K562 (cell line): ENCODE measurements around the gene DNAJC2. TPM values are rescaled to one million over a fixed set of nuclear protein-coding genes. Genes with fewer than 3 reads are reported as not detected.

ENCODE experiments used
- ARID3B ChIP-seq: fragments of 250-450 bp; sonication (Bioruptor Pico); IDR thresholded peaks from 2 replicates; pipeline ENCODE4 v1.4.0; 2020; ENCODE audit warnings: borderline replicate concordance
- ATF2 ChIP-seq: sonication (generic); formaldehyde crosslinking; IDR thresholded peaks from 2 replicates; pipeline ENCODE4 v1.8.1; 2022; ENCODE audit warnings: missing genetic modification reagents
- BCOR ChIP-seq: fragments of 450-650 bp; IDR thresholded peaks from 2 replicates; pipeline ENCODE4 v1.6.1; 2016
- FIP1L1 ChIP-seq: fragments of 200-400 bp; formaldehyde crosslinking; IDR thresholded peaks from 2 replicates; pipeline ENCODE4 v1.6.1; 2018; ENCODE audit warnings: mild to moderate bottlenecking, low read depth, low read length; ENCODE audit not compliant: poor library complexity, severe bottlenecking
- HDAC1 ChIP-seq, 2 experiments: fragments of 450-650 bp; IDR thresholded peaks; 2 replicates each; pipeline ENCODE4 v1.6.1; 2016 to 2017; ENCODE audit warnings: inconsistent platforms in 1 of 2, mild to moderate bottlenecking in 1 of 2, moderate library complexity in 1 of 2
- HMG20B ChIP-seq: fragments of 250-450 bp; sonication (Bioruptor Pico); IDR thresholded peaks from 2 replicates; pipeline ENCODE4 v1.5.0; 2021; ENCODE audit warnings: mild to moderate bottlenecking
- HOXB6 ChIP-seq: fragments of 250-450 bp; sonication (Bioruptor Pico); IDR thresholded peaks from 2 replicates; pipeline ENCODE4 v1.5.1; 2022; ENCODE audit warnings: mild to moderate bottlenecking, borderline replicate concordance
- MAFF ChIP-seq: IDR thresholded peaks from 2 replicates; pipeline ENCODE4 v1.6.1; 2012; ENCODE audit warnings: low read length, improper control_type of control experiment
- POLR2B ChIP-seq: fragments of 450-650 bp; IDR thresholded peaks from 2 replicates; pipeline ENCODE4 v1.6.1; 2018; ENCODE audit warnings: low read depth; ENCODE audit not compliant: partially characterized antibody
- STAT5B ChIP-seq: fragments of 250-450 bp; sonication (Bioruptor Pico); IDR thresholded peaks from 2 replicates; pipeline ENCODE4 v1.8.0; 2021; ENCODE audit warnings: mild to moderate bottlenecking, inconsistent platforms
- ZNF696 ChIP-seq: fragments of 250-450 bp; sonication (Bioruptor Pico); conservative IDR thresholded peaks from 2 replicates; pipeline ENCODE4 v1.4.0; 2020; ENCODE audit warnings: mild to moderate bottlenecking, moderate library complexity
- polyA plus RNA-seq, 8 experiments: library from polyadenylated mRNA; depleted of rRNA in 4 of 8; stranded (reverse) in 5 of 8; unstranded in 3 of 8; fragments of >200 nt; fragmentation: Nextera tagmentation in 2 of 8; fragmentation: Illumina TruSeq in 1 of 8; extraction: Ambion mirVana in 2 of 8; extraction: Trizol in 1 of 8; gene quantifications; 2 replicates each; pipeline versions ENCODE4 v1.2.1 to v1.2.3, GENCODE V29; 2011 to 2014; ENCODE audit warnings: inconsistent platforms in 1 of 8, missing spikeins in 1 of 8
- total RNA-seq, 7 experiments: library from RNA; depleted of rRNA in 6 of 7; stranded (reverse); fragments of >200 nt in 6 of 7; fragmentation: Illumina TruSeq in 2 of 7; extraction: Trizol in 2 of 7; gene quantifications; 2 replicates each; pipeline versions ENCODE4 v1.2.1 to v1.2.3, GENCODE V29; 2011 to 2021; ENCODE audit warnings: low replicate concordance in 1 of 7
- TF ChIP-seq, protein P1 (sequence below), 2 experiments: IDR thresholded peaks; 2 replicates each; pipeline ENCODE4 v1.6.1; 2012; ENCODE audit warnings: improper control_type of control experiment in 2 of 2, low read depth in 2 of 2, low read length in 2 of 2, borderline replicate concordance in 1 of 2
- TF ChIP-seq, protein P2 (sequence below): fragments of 250-450 bp; sonication (Bioruptor Pico); IDR thresholded peaks from 2 replicates; pipeline ENCODE4 v1.4.0; 2020; ENCODE audit warnings: mild to moderate bottlenecking, moderate library complexity, borderline replicate concordance

DNAJC2 gene
- total and polyA plus RNA-seq, 9 of the 15 experiments (the other 6 are each of a cell fraction or from before 2014, with no cell fraction given) = 40.2 to 157 (median 92.1) TPM

DNA sequence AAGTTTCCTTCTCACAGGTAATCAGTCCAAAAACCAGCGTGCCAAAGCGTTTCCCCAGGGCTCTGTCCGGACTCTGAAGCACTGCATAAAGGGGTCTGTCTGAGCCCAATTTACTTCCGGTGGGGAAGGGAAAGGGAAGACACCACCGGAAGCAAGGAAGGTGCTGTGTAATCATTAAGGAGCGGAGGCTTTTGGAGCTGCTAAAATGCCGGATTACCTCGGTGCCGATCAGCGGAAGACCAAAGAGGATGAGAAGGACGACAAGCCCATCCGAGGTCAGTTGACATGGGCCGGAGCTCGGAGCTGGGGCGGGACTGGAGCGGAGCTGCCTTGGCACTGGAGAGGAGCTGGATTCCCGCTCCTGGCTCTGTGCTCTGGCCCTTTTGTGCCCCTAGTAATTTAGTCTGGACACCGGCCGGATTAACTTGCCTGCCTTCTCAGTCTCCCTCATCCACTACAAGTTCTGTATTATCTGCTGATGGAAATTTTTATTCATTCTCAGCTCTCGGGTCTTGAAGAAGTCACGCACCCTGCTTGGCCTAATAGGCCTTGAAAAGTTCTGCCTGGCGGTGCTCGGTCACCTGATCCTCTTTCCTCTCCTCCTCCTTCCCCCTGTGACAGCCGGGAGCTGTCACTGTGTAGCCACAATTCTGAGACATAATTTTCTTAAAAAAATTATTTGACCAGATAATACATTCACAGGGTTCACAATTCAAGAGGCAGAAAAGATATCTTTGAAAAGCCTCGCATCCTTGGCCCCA, 3.1 kb upstream of the DNAJC2 start, which contains the start of gene PSMC2 (continued):
- TF ChIP-seq, protein P1, sequence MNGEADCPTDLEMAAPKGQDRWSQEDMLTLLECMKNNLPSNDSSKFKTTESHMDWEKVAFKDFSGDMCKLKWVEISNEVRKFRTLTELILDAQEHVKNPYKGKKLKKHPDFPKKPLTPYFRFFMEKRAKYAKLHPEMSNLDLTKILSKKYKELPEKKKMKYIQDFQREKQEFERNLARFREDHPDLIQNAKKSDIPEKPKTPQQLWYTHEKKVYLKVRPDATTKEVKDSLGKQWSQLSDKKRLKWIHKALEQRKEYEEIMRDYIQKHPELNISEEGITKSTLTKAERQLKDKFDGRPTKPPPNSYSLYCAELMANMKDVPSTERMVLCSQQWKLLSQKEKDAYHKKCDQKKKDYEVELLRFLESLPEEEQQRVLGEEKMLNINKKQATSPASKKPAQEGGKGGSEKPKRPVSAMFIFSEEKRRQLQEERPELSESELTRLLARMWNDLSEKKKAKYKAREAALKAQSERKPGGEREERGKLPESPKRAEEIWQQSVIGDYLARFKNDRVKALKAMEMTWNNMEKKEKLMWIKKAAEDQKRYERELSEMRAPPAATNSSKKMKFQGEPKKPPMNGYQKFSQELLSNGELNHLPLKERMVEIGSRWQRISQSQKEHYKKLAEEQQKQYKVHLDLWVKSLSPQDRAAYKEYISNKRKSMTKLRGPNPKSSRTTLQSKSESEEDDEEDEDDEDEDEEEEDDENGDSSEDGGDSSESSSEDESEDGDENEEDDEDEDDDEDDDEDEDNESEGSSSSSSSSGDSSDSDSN (IDR thresholded peaks at IDR 0.05; ENCODE audit: borderline replicate concordance in 1 of 2, low read depth in 2 of 2, low read length in 2 of 2) = peak; percentile 97 to 98
- TF ChIP-seq, protein P2, sequence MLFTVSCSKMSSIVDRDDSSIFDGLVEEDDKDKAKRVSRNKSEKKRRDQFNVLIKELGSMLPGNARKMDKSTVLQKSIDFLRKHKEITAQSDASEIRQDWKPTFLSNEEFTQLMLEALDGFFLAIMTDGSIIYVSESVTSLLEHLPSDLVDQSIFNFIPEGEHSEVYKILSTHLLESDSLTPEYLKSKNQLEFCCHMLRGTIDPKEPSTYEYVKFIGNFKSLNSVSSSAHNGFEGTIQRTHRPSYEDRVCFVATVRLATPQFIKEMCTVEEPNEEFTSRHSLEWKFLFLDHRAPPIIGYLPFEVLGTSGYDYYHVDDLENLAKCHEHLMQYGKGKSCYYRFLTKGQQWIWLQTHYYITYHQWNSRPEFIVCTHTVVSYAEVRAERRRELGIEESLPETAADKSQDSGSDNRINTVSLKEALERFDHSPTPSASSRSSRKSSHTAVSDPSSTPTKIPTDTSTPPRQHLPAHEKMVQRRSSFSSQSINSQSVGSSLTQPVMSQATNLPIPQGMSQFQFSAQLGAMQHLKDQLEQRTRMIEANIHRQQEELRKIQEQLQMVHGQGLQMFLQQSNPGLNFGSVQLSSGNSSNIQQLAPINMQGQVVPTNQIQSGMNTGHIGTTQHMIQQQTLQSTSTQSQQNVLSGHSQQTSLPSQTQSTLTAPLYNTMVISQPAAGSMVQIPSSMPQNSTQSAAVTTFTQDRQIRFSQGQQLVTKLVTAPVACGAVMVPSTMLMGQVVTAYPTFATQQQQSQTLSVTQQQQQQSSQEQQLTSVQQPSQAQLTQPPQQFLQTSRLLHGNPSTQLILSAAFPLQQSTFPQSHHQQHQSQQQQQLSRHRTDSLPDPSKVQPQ = no peak
- TF ChIP-seq HDAC1 (IDR thresholded peaks at IDR 0.05) (peak; percentile 61 to 92; a peak in 2 of 4 replicates), ATF2 (CRISPR knock-in tag) (no peak), HOXB6 (CRISPR knock-in tag) (no peak), HMG20B (CRISPR knock-in tag) (no peak), ARID3B (CRISPR knock-in tag) (no peak), FIP1L1 (no peak), POLR2B (peak; percentile 81), BCOR (no peak), STAT5B (CRISPR knock-in tag) (no peak), ZNF696 (CRISPR knock-in tag) (no peak), MAFF (peak; percentile 68)
